HG03039 (cell line): Measurements from ENCODE around the gene PPP1R16B.

Source experiments
- ATAC-seq: cut with Tn5 transposase; IDR thresholded peaks from one replicate; pipeline ENCODE4 v1.9.1; 2021; ENCODE audit warnings: mild to moderate bottlenecking, moderate library complexity; ENCODE audit not compliant: unreplicated experiment

PPP1R16B gene

GRCh38 chr20:38894091-38894847, 88.8 kb downstream of the PPP1R16B start:
- peak; percentile 5 for ATAC-seq

GRCh38 chr20:38895098-38895949, 89.8 kb downstream of the PPP1R16B start:
- no peak for ATAC-seq

DNA sequence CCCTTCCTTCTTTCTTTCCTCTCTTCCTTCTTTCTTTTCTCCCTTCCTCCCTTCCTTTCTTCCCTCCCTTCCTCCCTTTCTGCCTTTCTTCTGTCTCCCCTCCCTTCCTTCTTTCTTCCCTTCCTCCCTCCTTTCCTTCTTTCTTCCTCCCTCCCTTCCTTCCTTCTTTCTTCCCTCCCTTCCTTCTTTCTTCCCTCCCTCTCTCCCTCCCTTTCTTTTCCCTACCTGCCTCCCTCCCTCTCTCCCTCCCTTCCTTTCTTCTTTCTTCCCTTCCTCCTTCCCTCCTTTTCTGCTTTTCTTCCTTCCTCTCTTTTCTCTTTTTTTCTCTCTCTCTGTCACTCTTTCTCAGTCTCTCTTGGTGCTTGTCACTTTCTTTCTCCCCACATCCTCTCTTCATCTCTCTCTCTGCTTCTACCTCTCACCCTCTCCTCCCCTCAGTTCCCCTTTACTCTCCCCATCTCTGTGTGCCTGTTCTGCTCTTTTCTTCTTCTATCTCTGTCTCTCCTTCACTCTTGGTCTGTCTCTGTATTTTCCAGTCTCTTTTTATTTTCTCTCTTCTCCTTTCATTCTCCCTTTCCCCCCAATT, 90.6 kb downstream of the PPP1R16B start:
- no peak for ATAC-seq

GRCh38 chr20:38897267-38897666, 91.8 kb downstream of the PPP1R16B start:
- no peak for ATAC-seq

DNA sequence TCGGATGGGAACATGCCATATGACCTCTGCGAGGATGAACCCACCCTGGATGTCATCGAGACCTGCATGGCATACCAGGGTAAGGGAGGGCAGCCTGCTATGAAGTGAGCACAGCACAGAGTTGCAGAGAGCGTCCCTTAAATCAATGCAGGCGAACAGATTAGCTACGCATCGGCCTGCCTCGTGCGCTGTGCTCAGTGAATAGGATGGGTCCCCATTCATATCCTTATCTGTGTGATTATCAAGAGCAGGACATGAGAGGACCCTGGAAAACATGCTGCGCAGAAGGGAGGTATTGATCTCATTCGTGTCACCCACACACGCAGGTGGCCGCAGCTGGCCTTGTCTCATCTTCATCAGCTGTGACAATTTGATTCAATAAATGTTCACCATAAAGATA, 95.1 kb downstream of the PPP1R16B start:
- no peak for ATAC-seq

DNA sequence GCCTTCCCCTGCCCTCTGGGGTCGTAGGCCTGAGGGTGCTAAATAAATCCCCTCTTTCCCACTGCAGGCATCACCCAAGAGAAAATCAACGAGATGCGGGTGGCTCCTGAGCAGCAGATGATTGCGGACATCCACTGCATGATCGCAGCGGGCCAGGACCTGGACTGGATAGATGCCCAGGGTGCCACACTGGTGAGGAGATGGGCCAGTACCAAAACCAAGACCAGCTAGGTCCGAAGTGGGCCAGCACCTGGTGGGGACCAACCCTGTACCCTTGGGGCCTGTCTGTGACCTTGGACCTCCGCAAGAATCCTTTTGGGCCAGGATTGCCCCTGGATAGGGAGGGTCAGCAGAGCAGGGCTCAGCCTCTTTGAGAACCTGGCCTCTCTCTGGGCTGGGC, 97.1 kb downstream of the PPP1R16B start:
- no peak for ATAC-seq

- ATAC-seq = no peak
Measured at GRCh38 chr20:38903335-38903734, 97.8 kb downstream of the PPP1R16B start.

GRCh38 chr20:38905375-38905774, 99.9 kb downstream of the PPP1R16B start:
- no peak for ATAC-seq

DNA sequence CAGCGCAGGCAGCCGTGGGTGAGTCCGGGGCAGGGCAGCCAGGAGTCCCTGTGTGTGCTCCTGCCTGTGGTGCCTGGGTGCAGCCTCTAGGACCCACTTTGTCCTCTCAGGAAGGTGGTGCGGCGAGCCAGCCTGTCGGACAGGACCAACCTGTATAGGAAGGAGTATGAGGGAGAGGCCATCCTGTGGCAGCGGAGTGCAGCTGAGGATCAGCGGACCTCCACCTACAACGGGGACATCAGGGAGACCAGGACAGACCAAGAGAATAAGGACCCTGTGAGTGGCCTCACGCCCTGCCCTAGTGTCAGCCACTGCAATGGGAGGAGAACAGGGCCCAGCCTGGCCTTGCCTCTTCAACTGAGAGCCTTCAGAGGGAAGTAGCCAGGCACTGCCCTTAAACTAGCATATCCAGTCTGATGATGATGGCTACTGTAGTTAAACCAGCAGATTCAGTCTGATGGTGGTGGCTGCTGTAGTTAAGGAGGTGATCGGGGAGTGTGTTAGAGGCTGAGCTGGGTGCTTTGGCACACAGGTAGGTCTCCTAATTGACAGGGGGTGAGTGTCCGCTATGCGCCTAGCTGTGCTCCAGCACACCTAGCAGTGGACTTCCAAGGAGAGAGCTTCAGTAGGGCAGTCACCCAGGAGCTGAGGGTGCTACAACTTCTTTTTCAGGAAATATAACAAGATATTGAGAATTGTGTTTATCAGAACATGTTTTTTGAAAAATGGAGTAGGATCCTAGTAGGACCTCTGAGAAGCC, 102.6 kb downstream of the PPP1R16B start:
- ATAC-seq = no peak

- no peak for ATAC-seq
Measured at GRCh38 chr20:38915355-38915754, 109.9 kb downstream of the PPP1R16B start.

DNA sequence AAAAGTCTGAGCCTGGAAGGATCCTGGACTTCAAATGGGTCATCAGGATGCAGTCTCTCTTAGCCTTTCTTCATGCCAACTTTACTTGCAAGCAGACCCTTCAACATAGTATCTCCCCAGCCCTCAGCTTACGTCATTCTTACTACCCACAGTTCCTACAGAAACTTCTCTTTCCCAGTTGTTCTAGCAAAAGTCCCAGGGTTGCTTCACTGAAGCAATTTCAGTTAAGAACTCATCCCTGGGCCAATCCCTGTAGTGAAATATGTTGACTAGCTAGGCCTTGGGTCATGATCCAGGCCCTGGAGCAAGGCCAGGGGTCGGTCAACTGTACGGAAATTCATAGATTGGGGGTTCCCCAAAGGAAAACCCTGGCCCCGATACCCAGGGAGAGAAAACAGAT, 112.2 kb downstream of the PPP1R16B start:
- ATAC-seq = no peak

- no peak for ATAC-seq
Measured at GRCh38 chr20:38918172-38918571, 112.7 kb downstream of the PPP1R16B start.

DNA sequence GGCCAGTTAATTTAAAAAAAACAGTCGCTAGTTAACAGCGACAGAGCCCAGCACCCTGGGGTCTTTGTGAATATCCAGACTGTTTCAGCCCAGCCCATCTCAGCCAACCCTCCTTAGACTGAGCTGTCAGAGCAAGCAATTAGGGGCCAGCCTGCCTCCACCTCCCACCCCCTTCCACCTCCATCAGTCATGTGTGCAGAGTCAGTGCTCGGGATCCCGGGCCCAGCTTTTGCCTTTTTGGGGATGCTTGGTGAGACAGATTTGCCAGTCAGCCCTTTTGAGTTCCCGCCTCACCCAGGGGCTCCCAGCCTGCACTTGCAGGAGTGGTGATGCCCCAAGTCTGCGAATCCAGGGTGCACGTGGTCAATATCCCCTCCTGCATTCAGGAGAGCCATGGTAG, 114.2 kb downstream of the PPP1R16B start:
- no peak for ATAC-seq

DNA sequence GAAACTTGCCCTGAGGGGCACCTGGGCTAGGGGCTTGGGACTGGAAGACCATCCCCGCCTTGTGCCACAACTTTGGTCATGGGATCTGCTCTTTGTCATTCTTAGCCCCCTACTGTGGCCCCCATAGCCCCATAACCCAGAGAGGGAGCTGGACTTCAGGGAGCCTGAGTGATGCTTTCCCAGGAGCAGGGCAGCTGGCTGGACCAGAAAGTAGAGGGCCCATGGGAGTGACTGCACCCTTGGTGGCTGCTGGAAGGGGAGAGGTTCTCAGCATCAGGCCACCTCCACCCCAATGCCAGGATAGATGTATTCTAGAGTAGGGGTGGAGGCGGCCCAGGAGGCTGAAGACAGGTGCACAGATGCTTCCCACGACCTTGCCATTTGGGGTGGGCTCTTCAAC, 114.9 kb downstream of the PPP1R16B start:
- ATAC-seq = no peak

DNA sequence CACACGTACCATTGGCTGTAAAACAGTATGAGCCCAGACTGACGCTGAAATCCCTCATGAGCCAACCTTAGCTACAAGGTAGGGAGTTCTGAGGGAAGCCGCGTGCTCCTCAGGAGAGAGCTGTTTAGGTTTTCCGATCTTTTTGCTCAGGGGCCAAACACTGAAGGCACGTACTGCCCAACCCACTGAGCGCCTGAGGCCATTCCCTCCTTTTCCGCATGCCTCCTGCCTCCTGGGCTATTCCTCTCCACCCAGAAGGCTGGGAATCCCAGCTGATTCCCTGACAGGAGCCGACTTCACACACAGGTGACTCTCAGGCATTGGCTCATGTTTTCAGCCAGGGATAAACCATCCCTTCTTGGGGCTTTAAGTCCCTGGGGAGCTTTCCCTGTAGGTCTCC, 115.4 kb downstream of the PPP1R16B start:
- no peak for ATAC-seq

GRCh38 chr20:38924718-38925117, 119.2 kb downstream of the PPP1R16B start:
- no peak for ATAC-seq

GRCh38 chr20:38926142-38926933, 120.8 kb downstream of the PPP1R16B start, which contains the start of gene FAM83D:
Gene FAM83D, plus strand, starts transcription at chr20:38926417. Its CDS starts 26 bp downstream, at chr20:38926443.
- ATAC-seq = peak; percentile 88

GRCh38 chr20:38926934-38927616, 121.6 kb downstream of the PPP1R16B start:
- ATAC-seq = no peak

GRCh38 chr20:38927902-38928578, 122.5 kb downstream of the PPP1R16B start:
- no peak for ATAC-seq
